ENCODE measurements around the gene TOR4A. TPM values are rescaled to one million over a fixed set of nuclear protein-coding genes. Genes with fewer than 3 reads are reported as not detected.
A peak's percentile ranks its signal among the peaks of the same experiment; 100 is the strongest.
"Not testable (repeated sequence)": the region's sequence is repeated elsewhere in the genome, so short reads cannot be mapped to it uniquely, and the experiment has no call there.

TOR4A gene
- total RNA-seq, 1 donor from 2014 or later: 37.7 TPM

DNA sequence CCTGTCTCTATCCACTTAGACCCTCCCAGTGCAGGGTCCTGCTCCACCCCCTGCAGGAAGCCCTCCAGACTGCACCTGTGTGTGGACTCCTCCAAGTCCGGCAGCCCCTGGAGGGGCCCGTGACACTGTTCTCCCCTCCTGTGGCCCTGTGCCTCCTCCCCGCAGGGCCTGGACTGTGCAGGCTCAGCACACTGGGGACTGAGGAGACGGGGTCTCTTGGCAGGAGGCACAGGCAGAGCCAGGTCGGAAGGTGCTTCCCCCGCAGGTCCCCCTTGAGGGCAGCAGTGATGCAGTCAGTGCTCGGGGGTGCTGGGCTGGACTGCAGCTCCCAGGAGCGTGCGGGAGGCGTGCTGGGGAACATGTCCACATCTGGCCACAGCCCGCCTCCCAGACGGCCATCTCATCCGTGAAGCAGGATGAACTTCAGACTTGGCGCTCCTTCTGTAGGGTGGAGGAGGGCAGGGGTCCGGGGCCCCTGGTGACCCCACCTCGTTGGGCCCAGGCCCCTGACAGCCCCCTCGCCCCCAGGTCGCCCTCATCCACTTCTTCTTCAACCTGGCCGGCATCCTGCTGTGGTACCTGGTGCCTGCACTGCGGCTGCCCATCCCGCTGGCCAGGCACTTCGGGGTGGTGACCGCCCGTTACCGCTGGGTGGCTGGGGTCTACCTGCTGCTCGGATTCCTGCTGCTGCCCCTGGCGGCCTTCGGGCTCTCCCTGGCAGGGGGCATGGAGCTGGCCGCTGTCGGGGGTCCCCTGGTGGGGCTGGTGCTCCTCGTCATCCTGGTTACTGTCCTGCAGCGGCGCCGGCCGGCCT lies 41.9 kb upstream of the TOR4A start:
- TF ChIP-seq, protein P1, sequence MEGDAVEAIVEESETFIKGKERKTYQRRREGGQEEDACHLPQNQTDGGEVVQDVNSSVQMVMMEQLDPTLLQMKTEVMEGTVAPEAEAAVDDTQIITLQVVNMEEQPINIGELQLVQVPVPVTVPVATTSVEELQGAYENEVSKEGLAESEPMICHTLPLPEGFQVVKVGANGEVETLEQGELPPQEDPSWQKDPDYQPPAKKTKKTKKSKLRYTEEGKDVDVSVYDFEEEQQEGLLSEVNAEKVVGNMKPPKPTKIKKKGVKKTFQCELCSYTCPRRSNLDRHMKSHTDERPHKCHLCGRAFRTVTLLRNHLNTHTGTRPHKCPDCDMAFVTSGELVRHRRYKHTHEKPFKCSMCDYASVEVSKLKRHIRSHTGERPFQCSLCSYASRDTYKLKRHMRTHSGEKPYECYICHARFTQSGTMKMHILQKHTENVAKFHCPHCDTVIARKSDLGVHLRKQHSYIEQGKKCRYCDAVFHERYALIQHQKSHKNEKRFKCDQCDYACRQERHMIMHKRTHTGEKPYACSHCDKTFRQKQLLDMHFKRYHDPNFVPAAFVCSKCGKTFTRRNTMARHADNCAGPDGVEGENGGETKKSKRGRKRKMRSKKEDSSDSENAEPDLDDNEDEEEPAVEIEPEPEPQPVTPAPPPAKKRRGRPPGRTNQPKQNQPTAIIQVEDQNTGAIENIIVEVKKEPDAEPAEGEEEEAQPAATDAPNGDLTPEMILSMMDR (IDR thresholded peaks at IDR 0.05; ENCODE audit: unreplicated experiment): no peak
- peaks cover 3% of the 10 kb centered on the region for H3K36me3 Mint-ChIP-seq (ENCODE audit: low read depth, unreplicated experiment)
- no peaks in the 10 kb centered on the region for H3K4me1 Mint-ChIP-seq (ENCODE audit: unreplicated experiment)
- H3K27me3 Mint-ChIP-seq (ENCODE audit: unreplicated experiment): peaks cover 4% of the 10 kb centered on the region
- H3K4me3 Mint-ChIP-seq (ENCODE audit: unreplicated experiment): no peak overlapping the region
- no peaks in the 10 kb centered on the region for H3K9me3 Mint-ChIP-seq (ENCODE audit: unreplicated experiment)
- DNase-seq (ENCODE audit: low spot score): no peak
- H3K27ac Mint-ChIP-seq (ENCODE audit: unreplicated experiment): no peak overlapping the region

DNA sequence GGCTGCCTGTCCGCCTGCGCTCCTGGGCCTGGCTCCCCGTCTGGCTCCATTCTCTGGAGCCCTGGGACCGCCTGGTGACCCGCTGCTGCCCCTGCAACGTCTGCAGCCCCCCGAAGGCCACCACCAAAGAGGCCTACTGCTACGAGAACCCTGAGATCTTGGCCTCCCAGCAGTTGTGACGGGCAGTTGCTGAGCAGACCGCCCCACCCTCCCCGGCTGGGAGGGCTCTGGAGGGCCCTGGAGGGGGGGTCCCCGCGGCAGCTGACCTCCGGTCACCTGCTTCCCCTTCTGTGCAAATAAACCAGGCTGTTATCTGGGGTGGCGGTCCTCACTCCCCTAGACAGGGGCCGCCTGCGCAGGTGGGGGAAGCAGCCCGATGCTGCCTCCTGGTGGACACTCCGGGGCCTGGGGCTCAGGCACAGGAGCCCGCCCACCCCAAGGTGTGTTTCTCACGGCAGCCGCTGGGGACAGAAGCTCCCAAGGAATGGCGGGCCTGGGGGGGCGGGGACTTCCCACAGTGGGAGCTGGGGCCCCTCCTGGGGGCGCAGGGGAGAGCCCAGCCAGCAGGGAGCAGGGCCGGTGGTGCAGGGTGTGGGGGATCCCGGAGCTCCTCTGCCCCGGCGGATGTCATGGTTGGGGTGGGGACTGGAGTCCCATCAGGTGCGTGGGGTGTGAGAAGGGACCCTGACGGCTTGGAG lies 41.1 kb upstream of the TOR4A start:
- Mint-ChIP-seq H3K27ac (ENCODE audit: unreplicated experiment) (no peak overlapping the region), H3K27me3 (ENCODE audit: unreplicated experiment) (peaks cover 8% of the 10 kb centered on the region), H3K4me3 (ENCODE audit: unreplicated experiment) (no peak overlapping the region), H3K36me3 (ENCODE audit: low read depth, unreplicated experiment) (peaks cover 3% of the 10 kb centered on the region), H3K9me3 (ENCODE audit: unreplicated experiment) (no peaks in the 10 kb centered on the region), H3K4me1 (ENCODE audit: unreplicated experiment) (peaks cover 2% of the 10 kb centered on the region)
- TF ChIP-seq, protein P1 (IDR thresholded peaks at IDR 0.05; ENCODE audit: unreplicated experiment): peak; percentile 96
- DNase-seq (ENCODE audit: low spot score): peak; percentile 92

DNA sequence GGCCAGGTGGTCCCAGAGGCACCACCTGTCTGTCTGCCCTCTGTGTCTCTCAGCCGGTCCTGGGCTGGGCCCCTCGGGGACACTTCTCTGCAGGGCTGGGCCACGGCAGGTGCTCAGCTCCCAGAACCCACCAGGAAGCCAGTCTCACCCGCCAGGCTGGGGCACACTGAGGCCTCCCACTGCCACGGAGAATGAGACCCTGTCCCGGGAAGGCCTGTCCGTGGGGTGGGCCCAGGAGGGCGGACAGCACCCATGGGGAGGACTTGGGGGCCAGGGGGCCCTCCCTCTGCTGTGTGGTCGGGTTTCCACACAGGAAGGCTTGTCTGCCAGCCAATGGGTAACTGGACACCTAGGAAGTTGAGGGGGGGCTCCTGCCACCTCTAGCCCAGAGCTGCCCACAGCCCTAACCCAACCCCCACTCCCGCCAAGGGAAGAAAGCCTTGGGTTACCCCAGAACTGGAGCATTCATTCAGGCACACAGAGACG lies 40.5 kb upstream of the TOR4A start:
- Mint-ChIP-seq H3K27ac (ENCODE audit: unreplicated experiment) (no peak overlapping the region), H3K9me3 (ENCODE audit: unreplicated experiment) (no peaks in the 10 kb centered on the region), H3K36me3 (ENCODE audit: low read depth, unreplicated experiment) (peaks cover 3% of the 10 kb centered on the region), H3K4me3 (ENCODE audit: unreplicated experiment) (no peak overlapping the region), H3K27me3 (ENCODE audit: unreplicated experiment) (peaks cover 8% of the 10 kb centered on the region), H3K4me1 (ENCODE audit: unreplicated experiment) (peaks cover 3% of the 10 kb centered on the region)
- TF ChIP-seq, protein P1 (IDR thresholded peaks at IDR 0.05; ENCODE audit: unreplicated experiment): no peak
- DNase-seq (ENCODE audit: low spot score): no peak

DNA sequence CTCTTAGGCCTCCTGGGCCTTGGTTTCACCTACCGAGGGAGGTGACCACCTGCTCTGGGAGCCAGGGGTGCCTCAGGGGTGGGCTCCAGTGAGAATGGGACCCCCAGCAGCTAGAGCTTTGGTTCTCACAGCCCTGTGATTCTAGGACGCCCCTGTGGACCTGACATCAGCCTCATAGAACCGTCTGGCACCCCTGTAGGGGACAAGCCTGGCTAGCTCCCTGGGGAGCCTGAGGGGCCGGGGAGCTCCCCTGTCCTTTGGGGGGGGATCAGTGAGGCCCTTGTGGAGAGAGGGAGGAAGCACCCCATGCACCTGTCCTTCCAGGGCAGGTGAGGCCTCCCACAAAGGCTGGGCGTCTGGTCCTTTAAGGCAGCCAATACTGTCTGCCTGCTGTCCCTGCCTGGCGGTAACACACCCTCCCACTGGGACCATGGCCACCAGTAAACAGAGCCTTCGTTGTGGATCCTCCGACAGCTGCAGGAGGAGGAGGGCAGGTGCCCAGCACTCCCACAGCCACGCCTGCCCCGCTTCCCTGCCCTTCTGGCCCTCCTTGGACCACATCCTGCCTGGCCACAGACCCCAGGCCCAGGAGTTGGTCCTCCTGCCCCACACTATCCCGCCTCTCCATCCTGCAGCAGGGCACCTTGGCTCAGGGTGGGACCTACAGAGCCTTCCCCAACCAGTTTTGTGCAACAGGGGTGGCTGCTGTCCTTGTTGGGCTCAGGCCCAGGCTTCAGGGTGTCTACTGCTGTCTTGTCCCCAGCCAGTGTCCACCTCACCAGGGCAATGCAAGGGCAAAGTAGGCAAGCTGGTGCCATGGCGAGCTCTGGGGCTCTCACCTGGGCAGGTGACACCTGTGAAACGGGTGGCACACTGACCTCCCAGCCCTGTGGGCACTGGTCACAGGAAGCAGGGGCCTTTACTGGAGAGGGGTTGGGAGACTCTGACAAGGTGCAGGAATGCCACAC lies 39.5 kb upstream of the TOR4A start:
- TF ChIP-seq, protein P1 (IDR thresholded peaks at IDR 0.05; ENCODE audit: unreplicated experiment): no peak
- no peak for DNase-seq (ENCODE audit: low spot score)
- H3K27ac Mint-ChIP-seq (ENCODE audit: unreplicated experiment): no peak overlapping the region
- H3K27me3 Mint-ChIP-seq (ENCODE audit: unreplicated experiment): peaks cover 17% of the 10 kb centered on the region
- H3K36me3 Mint-ChIP-seq (ENCODE audit: low read depth, unreplicated experiment): peaks cover 11% of the 10 kb centered on the region
- peaks cover 14% of the 10 kb centered on the region for H3K4me1 Mint-ChIP-seq (ENCODE audit: unreplicated experiment)
- no peaks in the 10 kb centered on the region for H3K9me3 Mint-ChIP-seq (ENCODE audit: unreplicated experiment)
- H3K4me3 Mint-ChIP-seq (ENCODE audit: unreplicated experiment): no peak overlapping the region

DNA sequence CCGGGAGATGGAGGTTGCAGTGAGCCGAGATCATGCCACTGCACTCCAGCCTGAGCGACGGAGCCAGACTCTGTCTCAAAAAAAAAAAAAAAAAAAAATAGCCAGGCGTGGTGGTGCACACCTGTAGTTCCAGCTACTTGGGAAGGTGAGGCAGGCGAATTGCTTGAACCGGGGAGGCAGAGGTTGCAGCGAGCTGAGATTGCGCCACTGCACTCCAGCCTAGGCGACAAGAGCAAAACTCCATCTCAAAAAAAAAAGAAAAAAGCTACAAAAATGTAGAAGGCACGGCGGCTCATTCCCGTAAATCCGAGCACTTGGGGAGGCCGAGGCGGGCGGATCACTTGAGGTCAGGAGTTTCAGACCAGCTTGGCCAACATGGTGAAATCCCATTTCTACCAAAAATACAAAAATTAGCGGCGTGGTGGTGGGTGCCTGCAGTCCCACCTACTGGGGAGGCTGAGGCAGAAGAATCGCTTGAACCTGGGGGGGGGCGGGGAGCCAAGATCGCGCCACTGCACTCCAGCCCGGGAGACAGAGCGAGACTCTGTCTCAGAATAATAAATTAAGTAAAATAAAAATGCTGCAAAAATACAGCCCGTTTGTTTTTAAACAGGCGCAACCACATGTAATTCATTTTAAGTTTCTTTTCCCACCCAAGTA lies 37.9 kb upstream of the TOR4A start:
- Mint-ChIP-seq H3K27me3 (ENCODE audit: unreplicated experiment) (peaks cover 18% of the 10 kb centered on the region), H3K36me3 (ENCODE audit: low read depth, unreplicated experiment) (peaks cover 11% of the 10 kb centered on the region), H3K4me3 (ENCODE audit: unreplicated experiment) (peak overlapping the region; percentile 74), H3K4me1 (ENCODE audit: unreplicated experiment) (peaks cover 27% of the 10 kb centered on the region), H3K27ac (ENCODE audit: unreplicated experiment) (peak overlapping the region; percentile 57)
- H3K9me3 Mint-ChIP-seq (ENCODE audit: unreplicated experiment); DNase-seq (ENCODE audit: low spot score): not testable (repeated sequence)
